Heart left ventricle (tissue), 16 donors: ENCODE data around the gene DLGAP4. TPM values are rescaled to one million over a fixed set of nuclear protein-coding genes. Genes with fewer than 3 reads are reported as not detected.

Experiments used
- ATAC-seq, 4 donors: fragments of 200-7000 bp; cut with Tn5 transposase; one replicate each; pipeline ENCODE4 v1.9.1; 2020 to 2022; ENCODE audit warnings: moderate library complexity in 4 of 4, mild to moderate bottlenecking in 3 of 4, moderate number of reproducible peaks in 1 of 4
- DNase-seq, 5 donors: peaks; one replicate each; pipeline ENCODE4 v3.0.0-alpha.2; 2020
- H3K27ac ChIP-seq, 12 donors: fragments of 200-600 bp; sonication (generic) in 4 of 12; one replicate each; pipeline versions ENCODE4 v1.5.0 to v1.8.0; 2016 to 2022; ENCODE audit warnings: mild to moderate bottlenecking in 2 of 12
- H3K27me3 ChIP-seq, 9 donors: fragments of 200-600 bp; sonication (generic) in 2 of 9; one replicate each; pipeline versions ENCODE4 v1.5.1 to v1.8.0; 2016 to 2022; ENCODE audit warnings: mild to moderate bottlenecking in 3 of 9
- H3K36me3 ChIP-seq, 9 donors: fragments of 200-600 bp; sonication (generic) in 2 of 9; one replicate each; pipeline versions ENCODE4 v1.5.0 to v1.8.0; 2018 to 2022; ENCODE audit warnings: mild to moderate bottlenecking in 2 of 9
- H3K4me1 ChIP-seq, 12 donors: fragments of 200-600 bp; sonication (generic) in 4 of 12; one replicate each; pipeline versions ENCODE4 v1.5.0 to v1.8.0; 2016 to 2022; ENCODE audit warnings: mild to moderate bottlenecking in 3 of 12
- H3K4me3 ChIP-seq, 12 donors: fragments of 200-600 bp; sonication (generic) in 4 of 12; one replicate each; pipeline versions ENCODE4 v1.5.0 to v1.8.0; 2017 to 2022; ENCODE audit warnings: mild to moderate bottlenecking in 9 of 12, moderate library complexity in 4 of 12
- H3K9me3 ChIP-seq, 12 donors: fragments of 200-600 bp; sonication (generic) in 4 of 12; one replicate each; pipeline versions ENCODE4 v1.5.0 to v1.8.0; 2016 to 2022; ENCODE audit warnings: mild to moderate bottlenecking in 1 of 12
- POLR2A ChIP-seq, 2 donors: fragments of 450-650 bp; IDR thresholded peaks; one replicate each; pipeline ENCODE4 v1.6.1; 2017; ENCODE audit warnings: antibody characterized with exemption in 2 of 2, mild to moderate bottlenecking in 2 of 2, moderate library complexity in 2 of 2
- WGBS, 4 donors: extraction: QIAGEN DNeasy Blood & Tissue Kit in 2 of 4; methylation state at CpG; one replicate each; pipeline versions ENCODE4 v1.1.5 to v1.1.7; 2013 to 2018; 5-methylcytosine and 5-hydroxymethylcytosine counted together
- intact Hi-C, 10 donors: fragments of 100-400 bp; cut with DNase I; formaldehyde crosslinking; loops; one replicate each; pipeline versions ENCODE4 v1.11.1 to v1.14.2; 2022
- polyA plus RNA-seq, 2 donors: library from polyadenylated mRNA; stranded (reverse); fragments of 200-250 nt; gene quantifications; one replicate each; pipeline ENCODE4 v1.2.3, GENCODE V29; 2013
- total RNA-seq, 9 donors: library from RNA; depleted of rRNA in 2 of 9; stranded (reverse); fragments of >200 nt in 2 of 9; fragmentation: NEBNext Ultra II Directional in 3 of 9; extraction: Animal tissue kit (Norgen Biotek cat#: 25700) in 3 of 9; gene quantifications; one replicate each; pipeline versions ENCODE4 v1.1.0 to v1.2.4, GENCODE V29; 2016 to 2023
- TF ChIP-seq, protein P1 (sequence below), 12 donors: fragments of 200-600 bp; sonication (generic) in 4 of 12; IDR thresholded peaks; one replicate each; pipeline versions ENCODE4 v1.5.0 to v1.8.0; 2018 to 2022; ENCODE audit warnings: antibody characterized with exemption in 12 of 12, mild to moderate bottlenecking in 5 of 12
- donor health status: ischemic (EF 13 %, LVEDD 7.1; RV severe dilation, severe dysfunction).
- donor health status: healthy with polysubstance abuse.
- donor health status: DM: no; HTN: yes; CAD: no.
- donor health status: DM: no; HTN: no; CAD: no.
- donor health status: ischemic (EF 25% LVEDD 6.9; RV normal size, moderate dysfunction).
- donor health status: ischemic (EF 25% LVEDD 5.7; RV mildly dilated, moderate dysfunction).
- donor health status: healthy.
- donor health status: DM: yes; HTN: yes; CAD: no.
- donor health status: ischemic (EF 35%, LVEDD 5.7; RV mildly dilated, moderate dysfunction).
- donor health status: nonischemic (EF 11% LVEDD 7.7; RV severe dilation, severe dysfunction).
- donor health status: DM: yes; HTN: yes; CAD: no.
- donor health status: PGD.
- donor health status: ischemic (EF 29% LVEDD 5.4; RV normal size, mild dysfunction).
- donor health status: nonischemic (EF 23%, LVEDD 6.1; RV moderate dilation, normal function).

Gene DLGAP4
- total and polyA plus RNA-seq, 11 donors: 25.6 to 76.7 (median 55.1) TPM

DNA sequence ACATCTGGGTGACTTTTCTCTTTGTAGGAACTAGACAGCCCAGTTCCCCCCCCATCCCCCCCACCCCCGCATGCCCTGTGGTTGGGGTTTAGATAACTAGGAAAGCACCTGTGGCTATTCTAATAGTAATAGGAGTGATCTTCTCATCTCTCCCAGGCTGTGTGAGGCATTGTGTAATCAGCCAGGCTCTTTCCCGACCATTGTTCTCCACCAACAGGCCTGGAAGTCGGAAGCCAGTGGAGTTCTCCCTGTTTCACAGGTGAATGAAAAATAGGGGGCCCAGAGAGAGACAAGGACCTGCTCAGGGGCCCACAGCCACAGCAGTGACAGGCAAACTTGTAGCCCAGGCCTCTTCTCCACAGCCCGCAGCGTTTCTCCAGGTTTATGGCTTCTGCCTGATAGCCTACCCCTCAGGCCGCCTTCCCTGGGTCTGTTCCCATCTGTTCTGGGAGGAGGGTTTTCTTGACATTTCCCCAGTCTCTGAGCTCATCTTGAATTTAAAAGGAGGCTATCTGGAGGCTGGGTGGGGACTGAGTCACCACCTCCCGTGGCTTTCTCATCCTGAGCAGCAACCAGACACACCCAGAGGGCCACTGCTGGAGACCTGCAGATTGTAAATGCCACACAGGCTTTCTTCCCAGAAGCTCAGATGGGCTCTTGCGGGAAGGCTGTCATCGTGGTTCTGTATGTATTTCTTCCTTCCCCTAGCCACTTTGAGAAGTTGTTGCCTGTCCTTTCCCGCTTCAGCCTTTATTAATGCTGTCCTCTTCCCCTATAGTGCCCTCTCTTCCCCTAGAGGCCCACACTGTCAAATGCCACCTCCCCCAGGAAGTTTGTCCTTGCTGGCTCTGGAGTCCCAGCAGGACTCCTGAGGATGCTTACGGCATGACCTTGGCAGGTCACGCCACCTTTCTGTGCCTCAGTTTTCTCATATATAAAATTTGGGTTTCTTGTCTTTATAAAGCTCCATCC, 159.3 kb downstream of the DLGAP4 start:
- ATAC-seq (peak in 2 of 4 donors; percentile 5 to 9), DNase-seq (peak in 2 of 5 donors; percentile 46 to 76)
- Histone ChIP-seq H3K4me3 (peak overlapping the region in 2 of 12 donors; percentile 14 to 15), H3K4me1 (peaks cover 16 to 88% (median 77%) of the 10 kb centered on the region in 12 donors), H3K9me3 (no peaks in the 10 kb centered on the region), H3K27me3 (no peaks in the 10 kb centered on the region), H3K27ac (peak overlapping the region; percentile 52 to 100 (median 96)), H3K36me3 (peaks cover 0 to 7% (median 0%) of the 10 kb centered on the region in 9 donors)
- peak in 1 of 2 donors; percentile 47 for TF ChIP-seq POLR2A (IDR thresholded peaks at IDR 0.05)
- TF ChIP-seq, protein P1, sequence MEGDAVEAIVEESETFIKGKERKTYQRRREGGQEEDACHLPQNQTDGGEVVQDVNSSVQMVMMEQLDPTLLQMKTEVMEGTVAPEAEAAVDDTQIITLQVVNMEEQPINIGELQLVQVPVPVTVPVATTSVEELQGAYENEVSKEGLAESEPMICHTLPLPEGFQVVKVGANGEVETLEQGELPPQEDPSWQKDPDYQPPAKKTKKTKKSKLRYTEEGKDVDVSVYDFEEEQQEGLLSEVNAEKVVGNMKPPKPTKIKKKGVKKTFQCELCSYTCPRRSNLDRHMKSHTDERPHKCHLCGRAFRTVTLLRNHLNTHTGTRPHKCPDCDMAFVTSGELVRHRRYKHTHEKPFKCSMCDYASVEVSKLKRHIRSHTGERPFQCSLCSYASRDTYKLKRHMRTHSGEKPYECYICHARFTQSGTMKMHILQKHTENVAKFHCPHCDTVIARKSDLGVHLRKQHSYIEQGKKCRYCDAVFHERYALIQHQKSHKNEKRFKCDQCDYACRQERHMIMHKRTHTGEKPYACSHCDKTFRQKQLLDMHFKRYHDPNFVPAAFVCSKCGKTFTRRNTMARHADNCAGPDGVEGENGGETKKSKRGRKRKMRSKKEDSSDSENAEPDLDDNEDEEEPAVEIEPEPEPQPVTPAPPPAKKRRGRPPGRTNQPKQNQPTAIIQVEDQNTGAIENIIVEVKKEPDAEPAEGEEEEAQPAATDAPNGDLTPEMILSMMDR (IDR thresholded peaks at IDR 0.05): no peak
- WGBS, 4 donors: 40 to 54% (median 49%) methylated on average over 12 of the region's 12 CpGs
- intact Hi-C loops: loop anchor here in 3 of 10 donors (2.0 to 5.0 kb wide), 2 partner anchors 77 kb away; partner anchors contain the start of gene MYL9 (in 2 of the 3)

DNA sequence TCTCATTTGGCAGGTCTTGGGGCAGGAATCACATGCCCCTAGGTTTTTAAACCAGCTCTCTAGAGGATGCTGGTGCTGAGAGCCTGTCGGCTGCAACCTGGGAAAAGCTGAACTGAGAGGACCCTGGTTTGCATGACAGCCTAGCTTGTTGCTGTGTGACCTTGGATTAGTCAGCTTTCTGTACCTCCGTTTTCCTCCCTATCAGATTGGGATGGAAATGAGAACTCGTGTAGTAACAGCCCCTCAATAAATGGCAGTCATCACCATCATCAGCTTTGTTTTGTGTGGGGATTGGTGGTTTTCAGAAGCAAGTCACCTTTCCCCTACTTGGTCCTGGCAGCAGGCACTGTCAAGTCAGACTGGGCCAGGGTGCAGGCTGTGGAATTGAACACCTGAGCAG, 159.9 kb downstream of the DLGAP4 start:
- intact Hi-C loops: loop anchor here in 2 of 10 donors (5.0 kb wide), 1 partner anchor 76 kb away; the partner anchor contains the start of gene MYL9 (in 2 of the 2)
- Histone ChIP-seq H3K4me1 (peaks cover 16 to 90% (median 79%) of the 10 kb centered on the region in 12 donors), H3K4me3 (peak overlapping the region in 1 of 12 donors; percentile 15), H3K27ac (peak overlapping the region in 11 of 12 donors; percentile 65 to 100 (median 96)), H3K36me3 (peaks cover 0 to 7% (median 0%) of the 10 kb centered on the region in 9 donors), H3K27me3 (no peaks in the 10 kb centered on the region), H3K9me3 (no peaks in the 10 kb centered on the region)
- DNase-seq: no peak
- TF ChIP-seq, protein P1 (IDR thresholded peaks at IDR 0.05): no peak
- no peak for TF ChIP-seq POLR2A (IDR thresholded peaks at IDR 0.05)
- 40 to 53% (median 42%) methylated on average over 3 of the region's 3 CpGs for WGBS, 4 donors
- ATAC-seq: no peak

DNA sequence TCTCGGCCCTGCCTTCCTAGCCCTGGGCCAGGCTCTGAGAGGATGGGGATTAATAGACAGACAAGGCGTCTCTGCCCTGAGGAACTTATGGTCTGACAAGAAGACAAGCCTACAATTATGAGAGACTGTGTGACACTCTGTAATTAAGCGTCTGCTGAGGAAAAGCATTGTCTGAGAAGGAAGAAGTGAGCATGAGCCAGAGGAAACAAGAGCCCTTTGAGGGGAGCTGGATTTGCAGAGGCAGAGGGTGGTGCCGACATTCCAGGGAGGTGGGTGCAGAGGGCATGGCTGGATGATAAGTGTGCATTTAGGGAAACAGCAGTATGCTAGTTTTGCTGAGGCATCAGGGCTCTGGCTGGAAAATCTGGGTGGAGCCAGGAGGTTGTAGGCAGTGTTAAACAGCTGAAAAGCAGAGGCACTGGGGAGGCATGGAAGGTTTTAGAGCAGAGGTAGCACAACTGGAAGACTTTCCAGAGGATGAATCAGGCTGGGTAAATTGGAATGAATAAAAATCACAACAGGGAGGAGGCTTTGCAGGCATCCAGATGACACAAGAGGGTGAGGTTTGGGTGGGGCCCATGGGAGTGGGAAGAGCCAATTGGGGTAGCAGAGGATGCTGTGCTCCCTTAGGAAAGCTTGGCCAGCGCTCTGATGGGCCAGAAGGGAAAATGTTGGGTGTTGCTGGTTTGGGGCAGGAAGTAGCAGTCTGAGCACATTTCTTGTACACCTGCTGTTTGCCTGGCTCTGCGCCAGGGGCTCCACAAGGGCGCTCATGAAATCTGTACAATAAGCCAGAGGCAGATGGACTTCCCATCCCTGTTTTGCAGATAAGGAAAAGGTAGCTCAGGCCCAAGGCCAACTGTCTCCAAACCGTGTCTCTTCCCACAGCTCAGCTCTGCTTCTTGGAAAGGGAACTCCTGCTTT, 161.2 kb downstream of the DLGAP4 start:
- Histone ChIP-seq H3K4me3 (peak overlapping the region in 1 of 12 donors; percentile 3), H3K27ac (peak overlapping the region in 11 of 12 donors; percentile 8 to 100 (median 55)), H3K36me3 (peaks cover 0 to 7% (median 0%) of the 10 kb centered on the region in 9 donors), H3K4me1 (peaks cover 16 to 98% (median 92%) of the 10 kb centered on the region in 12 donors), H3K9me3 (no peaks in the 10 kb centered on the region), H3K27me3 (no peaks in the 10 kb centered on the region)
- intact Hi-C loops: loop anchor here in 2 of 10 donors (5.0 kb wide), 1 partner anchor 75 kb away; the partner anchor contains the start of gene MYL9 (in 2 of the 2)
- ATAC-seq (peak; percentile 5 to 46 (median 26)), DNase-seq (peak; percentile 63 to 82 (median 75))
- 18 to 27% (median 20%) methylated on average over 8 of the region's 8 CpGs for WGBS, 4 donors
- TF ChIP-seq, protein P1 (IDR thresholded peaks at IDR 0.05): no peak
- no peak for TF ChIP-seq POLR2A (IDR thresholded peaks at IDR 0.05)
